ENCODE measurements around the gene TPM1. TPM values are rescaled to one million over a fixed set of nuclear protein-coding genes. Genes with fewer than 3 reads are reported as not detected.

Gene TPM1
- total and polyA plus RNA-seq, 4 donors = 64.7 to 101 (median 71.5) TPM

DNA sequence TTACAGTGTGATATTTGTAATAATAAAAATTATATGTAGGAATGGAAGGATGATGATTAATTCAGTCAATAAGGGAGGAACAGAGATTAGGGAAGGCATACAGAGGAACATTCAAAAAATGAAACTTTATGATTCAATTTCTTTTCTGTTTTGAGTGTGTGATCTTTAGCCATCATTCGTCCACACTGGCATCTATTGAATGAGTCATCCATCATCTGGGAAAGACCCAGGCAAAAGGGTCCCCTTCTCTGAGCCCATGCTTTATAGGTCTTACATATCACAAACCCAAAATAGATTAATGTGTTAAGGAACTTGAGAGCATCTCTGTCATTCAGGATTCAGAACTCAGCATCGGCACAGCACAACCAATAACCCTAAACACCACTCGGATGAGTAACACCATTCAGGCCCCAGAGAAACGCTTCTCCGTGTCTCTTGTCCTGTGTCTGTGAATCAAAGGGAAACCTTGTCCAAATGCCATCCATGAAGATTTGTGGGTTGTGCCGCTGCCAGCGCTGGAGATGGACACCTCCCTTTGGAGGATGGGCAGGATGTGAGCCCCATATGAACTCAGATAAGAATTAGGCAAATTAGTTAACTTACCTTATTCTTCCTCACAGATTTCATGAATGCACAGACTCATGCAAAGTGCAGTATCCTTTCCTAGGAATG, 21.7 kb upstream of the TPM1 start:
- Histone ChIP-seq H3K9ac (ENCODE audit: low read depth in 1 of 2, low read length in 2 of 2) (no peak overlapping the region), H3K9me3 (ENCODE audit: control insufficient read depth in 4 of 4, low read length in 3 of 4) (no peaks in the 10 kb centered on the region), H3K27ac (ENCODE audit: low read depth in 1 of 2, low read length in 2 of 2) (no peak overlapping the region), H3K4me3 (ENCODE audit: low read depth in 1 of 3, low read length in 3 of 3) (no peak overlapping the region), H3K27me3 (ENCODE audit: control insufficient read depth in 4 of 4, insufficient read depth in 4 of 4, low read length in 3 of 4) (no peaks in the 10 kb centered on the region), H3K36me3 (ENCODE audit: control insufficient read depth in 4 of 4, insufficient read depth in 3 of 4, low read depth in 1 of 4, low read length in 3 of 4) (no peaks in the 10 kb centered on the region), H3K4me1 (ENCODE audit: control insufficient read depth in 4 of 4, insufficient read depth in 4 of 4, low read length in 3 of 4) (peaks cover 0 to 2% (median 0%) of the 10 kb centered on the region in 4 donors)
- no peak for DNase-seq (ENCODE audit: low spot score)
- TF ChIP-seq YY1 (IDR thresholded peaks at IDR 0.05) (no peak), CTCF (IDR thresholded peaks at IDR 0.05; ENCODE audit: low read depth, low read length, missing input control) (no peak), RAD21 (IDR thresholded peaks at IDR 0.05) (no peak), JUND (IDR thresholded peaks at IDR 0.05) (no peak), EGR1 (IDR thresholded peaks at IDR 0.05; ENCODE audit: low read depth in 2 of 2) (no peak), HNF4A (conservative IDR thresholded peaks at IDR 0.05) (no peak), GABPA (IDR thresholded peaks at IDR 0.05 in 1 of 2, conservative IDR thresholded peaks at IDR 0.05 in 1 of 2) (no peak), FOXA1 (IDR thresholded peaks at IDR 0.05) (no peak), SP1 (IDR thresholded peaks at IDR 0.05) (no peak), NR2F2 (IDR thresholded peaks at IDR 0.05) (no peak), TAF1 (conservative IDR thresholded peaks at IDR 0.05) (no peak), FOXA2 (IDR thresholded peaks at IDR 0.05) (no peak), ZBTB33 (IDR thresholded peaks at IDR 0.05) (no peak), REST (IDR thresholded peaks at IDR 0.05) (no peak), RXRA (IDR thresholded peaks at IDR 0.05) (no peak), HNF4G (IDR thresholded peaks at IDR 0.05) (no peak)
- TF ChIP-seq, protein P1, sequence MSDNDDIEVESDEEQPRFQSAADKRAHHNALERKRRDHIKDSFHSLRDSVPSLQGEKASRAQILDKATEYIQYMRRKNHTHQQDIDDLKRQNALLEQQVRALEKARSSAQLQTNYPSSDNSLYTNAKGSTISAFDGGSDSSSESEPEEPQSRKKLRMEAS (IDR thresholded peaks at IDR 0.05) = no peak
- TF ChIP-seq, protein P2, sequence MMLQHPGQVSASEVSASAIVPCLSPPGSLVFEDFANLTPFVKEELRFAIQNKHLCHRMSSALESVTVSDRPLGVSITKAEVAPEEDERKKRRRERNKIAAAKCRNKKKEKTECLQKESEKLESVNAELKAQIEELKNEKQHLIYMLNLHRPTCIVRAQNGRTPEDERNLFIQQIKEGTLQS (IDR thresholded peaks at IDR 0.05) = no peak
- 95% methylated on average over 7 of the region's 7 CpGs for WGBS

Data from liver (tissue), 9 donors.